CD4-positive, alpha-beta T cell treated with Interleukin-6 at 100 ng/mL for 8 hours (primary cell): ENCODE results near the gene NME7.
A peak's percentile ranks its signal among the peaks of the same experiment; 100 is the strongest.

ENCODE experiments used
- DNase-seq: peaks from one replicate; pipeline ENCODE4 v3.0.0-alpha.2; 2020; ENCODE audit warnings: mixed read lengths, low spot score

Gene NME7

GRCh38 chr1:169106095-169106920 is 261.3 kb downstream of the NME7 start, which contains the start of gene ATP1B1:
TSS of gene ATP1B1 (plus strand) at chr1:169106690. CDS start at chr1:169106830, 140 bp downstream.
- peak; percentile 72 for DNase-seq

- peak; percentile 10 for DNase-seq
These were observed 262.0 kb downstream of the NME7 start for GRCh38 chr1:169105434-169106094.

GRCh38 chr1:169105087-169105433 is 262.5 kb downstream of the NME7 start:
- no peak for DNase-seq

GRCh38 chr1:169103480-169103893 is 264.1 kb downstream of the NME7 start:
- no peak for DNase-seq

GRCh38 chr1:169103002-169103401 is 264.6 kb downstream of the NME7 start:
- no peak for DNase-seq

- no peak for DNase-seq
These were observed 265.0 kb downstream of the NME7 start for GRCh38 chr1:169102567-169102966.

GRCh38 chr1:169100651-169101088 is 266.9 kb downstream of the NME7 start:
- DNase-seq = no peak

- no peak for DNase-seq
These were observed 267.4 kb downstream of the NME7 start for GRCh38 chr1:169100208-169100607.

GRCh38 chr1:169099561-169099960 is 268.0 kb downstream of the NME7 start:
- DNase-seq = no peak

- DNase-seq = no peak
These were observed 269.2 kb downstream of the NME7 start for GRCh38 chr1:169098380-169098779.

GRCh38 chr1:169094897-169095569 is 272.6 kb downstream of the NME7 start:
- DNase-seq = no peak

- DNase-seq = no peak
These were observed 275.2 kb downstream of the NME7 start for GRCh38 chr1:169092399-169092798.

- DNase-seq = no peak
These were observed 276.1 kb downstream of the NME7 start for GRCh38 chr1:169091480-169091941.

- no peak for DNase-seq
These were observed 276.7 kb downstream of the NME7 start for GRCh38 chr1:169090900-169091311.

- DNase-seq = no peak
These were observed 277.2 kb downstream of the NME7 start for GRCh38 chr1:169090308-169090899.

GRCh38 chr1:169089776-169090175 is 277.8 kb downstream of the NME7 start:
- DNase-seq = no peak

GRCh38 chr1:169087876-169088275 is 279.7 kb downstream of the NME7 start:
- no peak for DNase-seq

- DNase-seq = no peak
These were observed 280.8 kb downstream of the NME7 start for GRCh38 chr1:169086603-169087455.

- no peak for DNase-seq
These were observed 281.7 kb downstream of the NME7 start for GRCh38 chr1:169085911-169086310.
